BLaER1 (cell line): ENCODE results near the gene LBX1.
"Not testable (repeated sequence)": the region's sequence is repeated elsewhere in the genome, so short reads cannot be mapped to it uniquely, and the experiment has no call there.

Experiments
- H3K27ac ChIP-seq: shearing (Covaris generic); formaldehyde crosslinking; 2 replicates; pipeline ENCODE4 v1.8.1; 2022
- H3K27me3 ChIP-seq: shearing (Covaris generic); formaldehyde crosslinking; 2 replicates; pipeline ENCODE4 v1.8.1; 2022
- H3K36me3 ChIP-seq: shearing (Covaris generic); formaldehyde crosslinking; 2 replicates; pipeline ENCODE4 v1.8.1; 2022
- H3K4me1 ChIP-seq: shearing (Covaris generic); formaldehyde crosslinking; 2 replicates; pipeline ENCODE4 v1.8.1; 2022
- H3K4me2 ChIP-seq: shearing (Covaris generic); formaldehyde crosslinking; 2 replicates; pipeline ENCODE4 v1.8.1; 2022
- H3K4me3 ChIP-seq: shearing (Covaris generic); formaldehyde crosslinking; 2 replicates; pipeline ENCODE4 v1.8.1; 2022
- H3K9ac ChIP-seq: shearing (Covaris generic); formaldehyde crosslinking; 2 replicates; pipeline ENCODE4 v1.8.1; 2022
- H3K9me3 ChIP-seq: shearing (Covaris generic); formaldehyde crosslinking; 2 replicates; pipeline ENCODE4 v1.8.1; 2022
- H4K20me1 ChIP-seq: shearing (Covaris generic); formaldehyde crosslinking; 2 replicates; pipeline ENCODE4 v1.8.1; 2022
- Cebpa-rat ChIP-seq: shearing (Covaris generic); IDR thresholded peaks from 2 replicates; pipeline ENCODE4 v1.8.1; 2022

Gene LBX1

GRCh38 chr10:101214446-101215396 is 14.5 kb downstream of the LBX1 start:
- no peaks in the 10 kb centered on the region for H3K9me3 ChIP-seq
- H3K4me3 ChIP-seq = peak overlapping the region; percentile 63
- no peak overlapping the region for H3K9ac ChIP-seq
- H3K27me3 ChIP-seq = peaks cover 80% of the 10 kb centered on the region
- peak overlapping the region; percentile 94 for H3K4me2 ChIP-seq
- H3K36me3 ChIP-seq = no peaks in the 10 kb centered on the region
- TF ChIP-seq Cebpa-rat = no peak
- H4K20me1 ChIP-seq = peaks cover 58% of the 10 kb centered on the region
- peaks cover 8% of the 10 kb centered on the region for H3K4me1 ChIP-seq
- no peak overlapping the region for H3K27ac ChIP-seq

- no peak for TF ChIP-seq Cebpa-rat
- H3K9me3 ChIP-seq = no peaks in the 10 kb centered on the region
- H3K27me3 ChIP-seq = peaks cover 50% of the 10 kb centered on the region
- H4K20me1 ChIP-seq = no peaks in the 10 kb centered on the region
- no peak overlapping the region for H3K4me3 ChIP-seq
- no peak overlapping the region for H3K27ac ChIP-seq
- no peak overlapping the region for H3K4me2 ChIP-seq
- H3K4me1 ChIP-seq = no peaks in the 10 kb centered on the region
- H3K9ac ChIP-seq = no peak overlapping the region
- no peaks in the 10 kb centered on the region for H3K36me3 ChIP-seq
These were observed 20.7 kb downstream of the LBX1 start for GRCh38 chr10:101208543-101208942.

- Histone ChIP-seq H3K9me3 (no peaks in the 10 kb centered on the region), H3K9ac (no peak overlapping the region), H4K20me1 (no peaks in the 10 kb centered on the region), H3K27ac (no peak overlapping the region), H3K4me3 (no peak overlapping the region), H3K36me3 (no peaks in the 10 kb centered on the region), H3K4me2 (no peak overlapping the region), H3K27me3 (peaks cover 44% of the 10 kb centered on the region), H3K4me1 (no peaks in the 10 kb centered on the region)
- no peak for TF ChIP-seq Cebpa-rat
These were observed 22.2 kb downstream of the LBX1 start for GRCh38 chr10:101207026-101207425.

- H3K4me2 ChIP-seq, H3K27ac ChIP-seq, H3K4me1 ChIP-seq, H3K9ac ChIP-seq, H4K20me1 ChIP-seq, H3K36me3 ChIP-seq, H3K4me3 ChIP-seq, H3K9me3 ChIP-seq: not testable (repeated sequence)
- H3K27me3 ChIP-seq = peaks cover 22% of the 10 kb centered on the region
These were observed 26.6 kb downstream of the LBX1 start for GRCh38 chr10:101202667-101203066.

DNA sequence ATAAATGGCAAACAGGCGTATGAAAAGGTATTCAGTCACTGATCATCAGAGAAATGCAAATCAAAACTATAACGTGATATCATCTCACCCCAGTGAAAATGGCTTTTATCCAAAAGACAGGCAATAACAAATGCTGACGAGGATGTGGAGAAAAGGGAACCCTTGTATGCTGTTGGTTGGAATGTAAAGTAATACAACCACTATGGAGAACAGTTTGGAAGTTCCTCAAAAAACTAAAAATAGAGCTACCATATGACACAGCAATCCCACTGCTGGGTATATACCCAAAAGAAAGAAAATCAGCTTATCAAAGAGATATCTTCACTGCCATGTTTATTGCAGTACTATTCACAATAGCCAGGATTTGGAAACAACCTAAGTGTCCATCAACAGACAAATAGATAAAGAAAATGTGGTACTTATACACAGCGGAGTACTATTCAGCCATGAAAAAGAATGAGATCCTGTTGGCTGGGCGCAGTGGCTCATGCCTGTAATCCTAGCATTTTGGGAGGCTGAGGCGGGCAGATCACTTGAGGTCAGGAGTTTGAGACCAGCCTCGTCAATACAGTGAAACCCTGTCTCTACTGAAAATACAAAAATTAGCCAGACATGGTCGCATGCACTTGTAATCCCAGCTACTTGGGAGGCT is 30.8 kb downstream of the LBX1 start:
- not testable (repeated sequence) for H3K27me3 ChIP-seq, H3K9ac ChIP-seq, H3K27ac ChIP-seq, H3K4me3 ChIP-seq, H3K4me2 ChIP-seq, H4K20me1 ChIP-seq, H3K4me1 ChIP-seq, H3K9me3 ChIP-seq, H3K36me3 ChIP-seq

DNA sequence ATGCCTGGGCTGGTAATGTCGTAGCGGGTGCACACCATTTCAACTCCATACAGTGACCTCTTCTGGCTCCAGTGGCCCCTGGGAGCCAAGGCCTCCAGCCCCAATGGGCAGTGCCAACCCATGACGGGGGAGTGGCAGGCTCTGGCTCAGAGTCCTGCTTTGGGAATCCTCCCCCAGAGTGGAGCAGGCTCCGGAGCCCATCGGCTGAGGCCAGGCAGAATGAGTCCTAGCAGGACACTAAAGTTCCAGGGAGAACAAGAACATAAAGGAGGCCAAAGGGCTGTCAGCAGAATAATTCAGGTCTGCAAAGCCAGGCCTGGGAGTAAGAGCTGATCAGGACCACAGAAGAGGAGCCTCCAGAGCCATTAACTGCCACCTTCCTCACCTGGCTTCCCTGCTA is 33.3 kb downstream of the LBX1 start:
- no peak overlapping the region for H3K4me3 ChIP-seq
- H3K27me3 ChIP-seq = no peaks in the 10 kb centered on the region

GRCh38 chr10:101189461-101190401 is 39.5 kb downstream of the LBX1 start:
- H3K36me3 ChIP-seq = no peaks in the 10 kb centered on the region
- TF ChIP-seq Cebpa-rat = no peak
- no peak overlapping the region for H3K9ac ChIP-seq
- H3K4me1 ChIP-seq = no peaks in the 10 kb centered on the region
- H3K27me3 ChIP-seq = no peaks in the 10 kb centered on the region
- no peak overlapping the region for H3K27ac ChIP-seq
- no peaks in the 10 kb centered on the region for H4K20me1 ChIP-seq
- no peak overlapping the region for H3K4me3 ChIP-seq
- no peak overlapping the region for H3K4me2 ChIP-seq
- no peaks in the 10 kb centered on the region for H3K9me3 ChIP-seq

More for the DNA sequence above, 33.3 kb downstream of the LBX1 start:
- no peaks in the 10 kb centered on the region for H3K4me1 ChIP-seq
- no peak overlapping the region for H3K4me2 ChIP-seq
- no peak for TF ChIP-seq Cebpa-rat
- no peak overlapping the region for H3K27ac ChIP-seq
- no peaks in the 10 kb centered on the region for H3K36me3 ChIP-seq
- H4K20me1 ChIP-seq = no peaks in the 10 kb centered on the region
- no peak overlapping the region for H3K9ac ChIP-seq
- no peaks in the 10 kb centered on the region for H3K9me3 ChIP-seq

DNA sequence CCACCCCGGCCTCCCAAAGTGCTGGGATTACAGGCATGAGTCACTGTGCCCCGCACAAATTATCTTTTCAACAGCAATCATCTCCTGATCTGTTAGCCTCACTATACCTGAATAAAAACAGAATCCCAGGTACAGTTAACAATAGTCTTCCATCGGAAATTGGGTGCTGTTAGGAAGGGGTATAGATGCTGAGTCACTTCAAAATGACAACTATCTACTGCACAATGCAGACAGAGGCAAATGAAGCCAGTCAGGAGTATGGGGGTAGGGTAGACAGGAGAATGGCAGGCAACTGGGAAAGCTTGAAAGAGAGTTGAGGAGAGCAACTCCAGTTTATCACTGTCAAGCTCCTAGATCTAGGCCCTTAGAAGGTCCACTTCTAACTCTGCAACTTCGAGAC is 40.3 kb downstream of the LBX1 start:
- Histone ChIP-seq H3K4me2 (no peak overlapping the region), H3K9me3 (no peaks in the 10 kb centered on the region), H3K4me3 (no peak overlapping the region), H3K4me1 (no peaks in the 10 kb centered on the region), H4K20me1 (no peaks in the 10 kb centered on the region), H3K27me3 (no peaks in the 10 kb centered on the region), H3K9ac (no peak overlapping the region), H3K36me3 (no peaks in the 10 kb centered on the region), H3K27ac (no peak overlapping the region)
- no peak for TF ChIP-seq Cebpa-rat

- H3K4me2 ChIP-seq = no peak overlapping the region
- H3K9me3 ChIP-seq = no peaks in the 10 kb centered on the region
- no peaks in the 10 kb centered on the region for H3K27me3 ChIP-seq
- no peak overlapping the region for H3K4me3 ChIP-seq
- H3K27ac ChIP-seq = no peak overlapping the region
- no peaks in the 10 kb centered on the region for H3K36me3 ChIP-seq
- H3K9ac ChIP-seq = no peak overlapping the region
- no peaks in the 10 kb centered on the region for H4K20me1 ChIP-seq
- no peaks in the 10 kb centered on the region for H3K4me1 ChIP-seq
- TF ChIP-seq Cebpa-rat = no peak
These were observed 45.6 kb downstream of the LBX1 start for GRCh38 chr10:101183458-101184183.
